GM18873 (cell line): ENCODE data around the gene YPEL3.
"Not testable (repeated sequence)": the region's sequence is repeated elsewhere in the genome, so short reads cannot be mapped to it uniquely, and the experiment has no call there.

Experiments
- ATAC-seq: cut with Tn5 transposase; IDR thresholded peaks from one replicate; pipeline ENCODE4 v1.9.1; 2021; ENCODE audit warnings: mild to moderate bottlenecking, moderate library complexity, moderate number of reproducible peaks; ENCODE audit not compliant: unreplicated experiment, low FRiP score

YPEL3 gene

GRCh38 chr16:30119428-30119827, 23.4 kb upstream of the YPEL3 start:
- ATAC-seq: no peak

GRCh38 chr16:30117768-30118167, 21.8 kb upstream of the YPEL3 start:
- no peak for ATAC-seq

GRCh38 chr16:30116291-30117207, 20.5 kb upstream of the YPEL3 start:
- ATAC-seq: no peak

- ATAC-seq: no peak
These were observed 19.2 kb upstream of the YPEL3 start for GRCh38 chr16:30115238-30115637.

- not testable (repeated sequence) for ATAC-seq
These were observed 18.8 kb upstream of the YPEL3 start for GRCh38 chr16:30114833-30115232.

GRCh38 chr16:30114411-30114810, 18.4 kb upstream of the YPEL3 start:
- ATAC-seq: no peak

- no peak for ATAC-seq
These were observed 17.8 kb upstream of the YPEL3 start for GRCh38 chr16:30113711-30114333.

GRCh38 chr16:30113031-30113710, 17.2 kb upstream of the YPEL3 start, which contains the start of gene GDPD3:
GDPD3 (minus strand) TSS chr16:30113537; CDS start chr16:30113478, 59 bp downstream.
- ATAC-seq: no peak

- no peak for ATAC-seq
These were observed 16.4 kb upstream of the YPEL3 start for GRCh38 chr16:30112197-30113030.

GRCh38 chr16:30110661-30111060, 14.6 kb upstream of the YPEL3 start:
- ATAC-seq: no peak

- ATAC-seq: no peak
These were observed 12.2 kb upstream of the YPEL3 start for GRCh38 chr16:30108059-30108850.

- ATAC-seq: no peak
These were observed 8.5 kb upstream of the YPEL3 start for GRCh38 chr16:30104492-30104891.

GRCh38 chr16:30104090-30104489, 8.1 kb upstream of the YPEL3 start:
- no peak for ATAC-seq

GRCh38 chr16:30096862-30097563, 1.0 kb upstream of the YPEL3 start:
- no peak for ATAC-seq

- ATAC-seq: no peak
These were observed 591 bp downstream of the YPEL3 start for GRCh38 chr16:30095166-30096078.

GRCh38 chr16:30094541-30095165, 1.4 kb downstream of the YPEL3 start:
- ATAC-seq: no peak

- peak; percentile 47 for ATAC-seq
These were observed 3.5 kb downstream of the YPEL3 start for GRCh38 chr16:30092373-30093010.
